Fibroblast of lung (primary cell): ENCODE data around the gene ZC3H14. TPM values are rescaled to one million over a fixed set of nuclear protein-coding genes. Genes with fewer than 3 reads are reported as not detected.

Experiments used
- DNase-seq, 2 donors: peaks; one replicate each; pipeline versions ENCODE4 v3.0.0 to v3.0.0-alpha.2; 2010; ENCODE audit warnings: low read depth in 2 of 2
- H2AFZ ChIP-seq: 2 replicates; pipeline ENCODE4 v1.5.1; 2012; ENCODE audit warnings: low read length, control low read depth, inconsistent platforms
- H3K27ac ChIP-seq: 2 replicates; pipeline ENCODE4 v1.5.1; 2011; ENCODE audit warnings: low read length, control low read depth; ENCODE audit not compliant: insufficient read depth
- H3K27me3 ChIP-seq: 2 replicates; pipeline ENCODE4 v1.5.1; 2011; ENCODE audit warnings: mild to moderate bottlenecking, low read length; ENCODE audit not compliant: control insufficient read depth, insufficient read depth
- H3K36me3 ChIP-seq: 2 replicates; pipeline ENCODE4 v1.5.1; 2011; ENCODE audit warnings: low read length; ENCODE audit not compliant: control insufficient read depth, insufficient read depth
- H3K4me1 ChIP-seq: 2 replicates; pipeline ENCODE4 v1.5.1; 2011; ENCODE audit warnings: low read length; ENCODE audit not compliant: control insufficient read depth, insufficient read depth; ENCODE audit errors: extremely low read depth
- H3K4me2 ChIP-seq: 2 replicates; pipeline ENCODE4 v1.5.1; 2011; ENCODE audit warnings: low read length, control low read depth; ENCODE audit not compliant: insufficient read depth; ENCODE audit errors: extremely low read depth
- H3K4me3 ChIP-seq, 4 experiments: fragments of 200-600 bp in 1 of 4; sonication (generic) in 1 of 4; replicated peaks in 1 of 4; 2 replicates each; pipeline ENCODE4 v1.5.1; 2011 to 2016; ENCODE audit warnings: low read length in 4 of 4, low read depth in 3 of 4, mild to moderate bottlenecking in 3 of 4, control low read depth in 2 of 4, inconsistent platforms in 1 of 4, mixed read lengths in 1 of 4; ENCODE audit not compliant: insufficient read depth in 1 of 4; ENCODE audit errors: control extremely low read depth in 1 of 4
- H3K79me2 ChIP-seq: 2 replicates; pipeline ENCODE4 v1.5.1; 2012; ENCODE audit warnings: mild to moderate bottlenecking, low read length, inconsistent platforms; ENCODE audit not compliant: control insufficient read depth, insufficient read depth
- H3K9ac ChIP-seq: 2 replicates; pipeline ENCODE4 v1.5.1; 2011; ENCODE audit warnings: mild to moderate bottlenecking, low read length, control low read depth; ENCODE audit not compliant: insufficient read depth
- H3K9me3 ChIP-seq: 2 replicates; pipeline ENCODE4 v1.5.1; 2012; ENCODE audit warnings: low read depth, low read length; ENCODE audit not compliant: control insufficient read depth, insufficient read depth
- H4K20me1 ChIP-seq: 2 replicates; pipeline ENCODE4 v1.5.1; 2011; ENCODE audit warnings: low read length; ENCODE audit not compliant: control insufficient read depth, insufficient read depth; ENCODE audit errors: extremely low read depth
- EZH2 ChIP-seq: IDR thresholded peaks from 2 replicates; pipeline ENCODE4 v1.5.1; 2012; ENCODE audit warnings: low read length, control low read depth, mild to moderate bottlenecking; ENCODE audit errors: missing control alignments
- polyA plus RNA-seq, 2 donors: library from polyadenylated mRNA; depleted of rRNA in 1 of 2; stranded (reverse) in 1 of 2; unstranded in 1 of 2; fragments of >200 nt; gene quantifications; 2 replicates each; pipeline ENCODE4 v1.2.1, GENCODE V29; 2011 to 2012; ENCODE audit warnings: missing spikeins in 1 of 2
- total RNA-seq: library from RNA; depleted of rRNA; stranded (reverse); fragments of >200 nt; gene quantifications from 2 replicates; pipeline ENCODE4 v1.2.1, GENCODE V29; 2014
- TF ChIP-seq, protein P1 (sequence below), 2 donors: IDR thresholded peaks in 1 of 2; conservative IDR thresholded peaks in 1 of 2; 1 replicate in 1 of 2; 2 replicates in 1 of 2; pipeline ENCODE4 v1.5.1; 2011 to 2012; ENCODE audit warnings: low read length in 2 of 2, control low read depth in 1 of 2, inconsistent platforms in 1 of 2, low read depth in 1 of 2, mild to moderate bottlenecking in 1 of 2

ZC3H14 gene
- total and polyA plus RNA-seq, 2 donors (not counting 1 experiment from before 2014, with no cell fraction given), result 71.0 to 77.4 TPM

DNA sequence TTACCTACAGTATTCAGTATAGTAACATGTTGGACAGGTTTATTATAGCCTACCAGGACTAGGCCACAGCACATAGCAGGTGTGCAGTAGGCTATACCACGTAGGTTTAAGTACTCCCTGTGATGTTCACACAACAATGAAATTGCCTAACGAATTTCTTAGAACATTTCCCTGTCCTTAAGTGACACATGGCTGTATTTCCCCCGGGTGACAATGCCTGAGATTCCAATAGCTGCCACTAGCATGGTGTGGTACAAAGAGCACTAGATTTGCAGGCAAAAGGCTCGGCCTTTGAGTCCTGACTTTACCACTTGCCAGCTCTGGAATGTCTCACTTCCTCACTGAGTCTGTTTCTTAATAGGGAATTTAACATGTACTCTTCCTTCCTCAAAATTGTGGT, 27.7 kb upstream of the ZC3H14 start:
- Histone ChIP-seq H3K27ac (no peak overlapping the region), H2AFZ (no peak overlapping the region), H3K27me3 (no peaks in the 10 kb centered on the region), H3K4me2 (no peak overlapping the region), H3K9ac (no peak overlapping the region), H4K20me1 (peaks cover 1% of the 10 kb centered on the region), H3K79me2 (peaks cover 3% of the 10 kb centered on the region), H3K4me3 (no peak overlapping the region), H3K9me3 (no peaks in the 10 kb centered on the region), H3K36me3 (no peaks in the 10 kb centered on the region), H3K4me1 (no peaks in the 10 kb centered on the region)
- DNase-seq, result no peak
- TF ChIP-seq, protein P1, sequence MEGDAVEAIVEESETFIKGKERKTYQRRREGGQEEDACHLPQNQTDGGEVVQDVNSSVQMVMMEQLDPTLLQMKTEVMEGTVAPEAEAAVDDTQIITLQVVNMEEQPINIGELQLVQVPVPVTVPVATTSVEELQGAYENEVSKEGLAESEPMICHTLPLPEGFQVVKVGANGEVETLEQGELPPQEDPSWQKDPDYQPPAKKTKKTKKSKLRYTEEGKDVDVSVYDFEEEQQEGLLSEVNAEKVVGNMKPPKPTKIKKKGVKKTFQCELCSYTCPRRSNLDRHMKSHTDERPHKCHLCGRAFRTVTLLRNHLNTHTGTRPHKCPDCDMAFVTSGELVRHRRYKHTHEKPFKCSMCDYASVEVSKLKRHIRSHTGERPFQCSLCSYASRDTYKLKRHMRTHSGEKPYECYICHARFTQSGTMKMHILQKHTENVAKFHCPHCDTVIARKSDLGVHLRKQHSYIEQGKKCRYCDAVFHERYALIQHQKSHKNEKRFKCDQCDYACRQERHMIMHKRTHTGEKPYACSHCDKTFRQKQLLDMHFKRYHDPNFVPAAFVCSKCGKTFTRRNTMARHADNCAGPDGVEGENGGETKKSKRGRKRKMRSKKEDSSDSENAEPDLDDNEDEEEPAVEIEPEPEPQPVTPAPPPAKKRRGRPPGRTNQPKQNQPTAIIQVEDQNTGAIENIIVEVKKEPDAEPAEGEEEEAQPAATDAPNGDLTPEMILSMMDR (conservative IDR thresholded peaks at IDR 0.05 in 1 of 2, IDR thresholded peaks at IDR 0.05 in 1 of 2; ENCODE audit: low read depth in 1 of 2, low read length in 2 of 2), result no peak
- no peak for TF ChIP-seq EZH2

DNA sequence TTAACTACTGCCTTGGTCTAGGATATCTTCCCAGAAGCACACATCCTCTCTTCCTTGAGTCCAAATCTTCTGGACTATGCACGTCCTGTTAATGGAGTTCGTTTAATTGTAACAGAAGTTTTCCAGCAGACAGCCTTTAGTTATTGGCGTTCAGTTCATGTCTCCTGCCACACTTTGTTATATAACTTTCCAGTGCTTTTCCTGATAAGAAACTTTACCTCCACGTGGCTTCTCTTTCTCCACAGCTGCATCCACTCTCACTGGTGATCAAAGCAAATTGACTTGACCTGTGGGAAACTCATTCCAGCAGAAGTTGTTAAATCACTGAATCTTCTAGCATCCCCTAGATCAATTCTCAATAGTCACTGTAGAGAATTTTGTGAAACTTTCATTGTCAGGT, 27.0 kb upstream of the ZC3H14 start:
- DNase-seq, result no peak
- no peak overlapping the region for H2AFZ ChIP-seq
- H3K9ac ChIP-seq, result no peak overlapping the region
- no peaks in the 10 kb centered on the region for H3K9me3 ChIP-seq
- H3K36me3 ChIP-seq, result no peaks in the 10 kb centered on the region
- peaks cover 1% of the 10 kb centered on the region for H4K20me1 ChIP-seq
- no peaks in the 10 kb centered on the region for H3K27me3 ChIP-seq
- H3K4me2 ChIP-seq, result no peak overlapping the region
- no peak overlapping the region for H3K27ac ChIP-seq
- no peaks in the 10 kb centered on the region for H3K4me1 ChIP-seq
- TF ChIP-seq EZH2, result no peak
- TF ChIP-seq, protein P1 (conservative IDR thresholded peaks at IDR 0.05 in 1 of 2, IDR thresholded peaks at IDR 0.05 in 1 of 2; ENCODE audit: low read depth in 1 of 2, low read length in 2 of 2), result no peak
- H3K4me3 ChIP-seq, result no peak overlapping the region
- peaks cover 3% of the 10 kb centered on the region for H3K79me2 ChIP-seq

DNA sequence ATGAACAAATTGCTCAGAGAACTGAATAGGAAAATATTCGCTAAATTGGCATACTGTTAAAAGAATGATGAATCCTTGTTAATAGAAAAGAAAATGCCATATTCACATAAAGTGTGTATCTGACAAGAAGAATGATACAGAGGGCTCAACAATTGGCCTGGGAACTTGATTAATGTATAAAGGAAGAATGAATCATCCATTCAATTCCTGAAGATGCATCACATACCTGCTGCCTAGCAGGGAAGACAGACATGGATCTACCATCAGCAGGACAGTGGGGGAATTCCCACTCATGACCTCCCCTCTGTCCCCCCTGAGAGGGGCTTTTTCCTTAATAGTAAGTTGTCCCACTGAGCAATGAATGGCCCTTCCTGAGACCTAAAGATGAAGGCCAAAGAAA, 21.5 kb upstream of the ZC3H14 start:
- no peak overlapping the region for H3K4me2 ChIP-seq
- H3K9me3 ChIP-seq, result no peaks in the 10 kb centered on the region
- H3K36me3 ChIP-seq, result no peaks in the 10 kb centered on the region
- TF ChIP-seq, protein P1 (conservative IDR thresholded peaks at IDR 0.05 in 1 of 2, IDR thresholded peaks at IDR 0.05 in 1 of 2; ENCODE audit: low read depth in 1 of 2, low read length in 2 of 2), result no peak
- TF ChIP-seq EZH2, result no peak
- H3K4me1 ChIP-seq, result no peaks in the 10 kb centered on the region
- H4K20me1 ChIP-seq, result peaks cover 1% of the 10 kb centered on the region
- no peak overlapping the region for H2AFZ ChIP-seq
- H3K79me2 ChIP-seq, result peaks cover 5% of the 10 kb centered on the region
- H3K4me3 ChIP-seq, result no peak overlapping the region
- DNase-seq, result no peak
- no peaks in the 10 kb centered on the region for H3K27me3 ChIP-seq
- H3K9ac ChIP-seq, result no peak overlapping the region
- H3K27ac ChIP-seq, result no peak overlapping the region
